ENCODE measurements around the gene PTPA.
A peak's percentile ranks its signal among the peaks of the same experiment; 100 is the strongest.
"Not testable (repeated sequence)": the region's sequence is repeated elsewhere in the genome, so short reads cannot be mapped to it uniquely, and the experiment has no call there.

Gene PTPA

GRCh38 chr9:129122976-129123375, 11.8 kb downstream of the PTPA start:
- not testable (repeated sequence) for H3K27ac ChIP-seq (replicated peaks; ENCODE audit: low read length); H3K18ac ChIP-seq (ENCODE audit: low read length); H3K4me2 ChIP-seq (ENCODE audit: insufficient read depth, low read length, poor library complexity, severe bottlenecking); H2BK12ac ChIP-seq (ENCODE audit: low read length); H3K14ac ChIP-seq (ENCODE audit: low read length); H2AK5ac ChIP-seq (ENCODE audit: low read depth, low read length); H3K4ac ChIP-seq (ENCODE audit: low read length); H2BK15ac ChIP-seq (ENCODE audit: low read length); H3K79me1 ChIP-seq (ENCODE audit: low read depth, low read length); H4K91ac ChIP-seq (ENCODE audit: low read depth, low read length, poor library complexity); H3K9me3 ChIP-seq (replicated peaks in 1 of 2; ENCODE audit: control insufficient read depth in 2 of 2, insufficient read depth in 1 of 2, low read depth in 1 of 2, low read length in 2 of 2); H2BK120ac ChIP-seq (ENCODE audit: low read depth, low read length); H3K23ac ChIP-seq (ENCODE audit: low read depth, low read length, poor library complexity); H3K4me3 ChIP-seq (ENCODE audit: low read length in 2 of 2); DNase-seq (ENCODE audit: low spot score); H4K8ac ChIP-seq (ENCODE audit: low read depth, low read length); H2AFZ ChIP-seq (ENCODE audit: low read length); H2BK5ac ChIP-seq (ENCODE audit: low read length); H3K27me3 ChIP-seq (ENCODE audit: control insufficient read depth in 3 of 3, insufficient read depth in 3 of 3, low read depth in 1 of 3, low read length in 3 of 3); H3K9ac ChIP-seq (ENCODE audit: low read depth, low read length, poor library complexity)
- no CpG with 5 or more reads among the region's 15 CpGs for WGBS, 2 donors (ENCODE audit: extremely low coverage in 2 of 2, insufficient read length in 2 of 2, insufficient replicate concordance in 1 of 2)
- Histone ChIP-seq H3K36me3 (replicated peaks in 1 of 2; ENCODE audit: control insufficient read depth in 2 of 2, insufficient read depth in 2 of 2, low read length in 2 of 2) (peaks cover 19 to 55% of the 10 kb centered on the region in 2 donors), H3K4me1 (ENCODE audit: control insufficient read depth in 2 of 2, insufficient read depth in 1 of 2, low read depth in 1 of 2, low read length in 2 of 2) (peaks cover 16% of the 10 kb centered on the region in 2 donors)

- H3K4me2 ChIP-seq (ENCODE audit: insufficient read depth, low read length, poor library complexity, severe bottlenecking) = no peak overlapping the region
- no peak overlapping the region for H3K18ac ChIP-seq (ENCODE audit: low read length)
- no peak overlapping the region for H2BK15ac ChIP-seq (ENCODE audit: low read length)
- H2AK5ac ChIP-seq (ENCODE audit: low read depth, low read length) = no peak overlapping the region
- H3K4ac ChIP-seq (ENCODE audit: low read length) = no peak overlapping the region
- no peaks in the 10 kb centered on the region for H3K9me3 ChIP-seq (replicated peaks in 1 of 2; ENCODE audit: control insufficient read depth in 2 of 2, insufficient read depth in 1 of 2, low read depth in 1 of 2, low read length in 2 of 2)
- no peak overlapping the region for H2BK120ac ChIP-seq (ENCODE audit: low read depth, low read length)
- no peak overlapping the region for H2BK5ac ChIP-seq (ENCODE audit: low read length)
- no peak overlapping the region for H3K4me3 ChIP-seq (ENCODE audit: low read length in 2 of 2)
- H2BK12ac ChIP-seq (ENCODE audit: low read length) = no peak overlapping the region
- no peaks in the 10 kb centered on the region for H3K27me3 ChIP-seq (ENCODE audit: control insufficient read depth in 3 of 3, insufficient read depth in 3 of 3, low read depth in 1 of 3, low read length in 3 of 3)
- H3K14ac ChIP-seq (ENCODE audit: low read length) = no peak overlapping the region
- no peak overlapping the region for H3K27ac ChIP-seq (replicated peaks; ENCODE audit: low read length)
- WGBS, 2 donors (ENCODE audit: extremely low coverage in 2 of 2, insufficient read length in 2 of 2, insufficient replicate concordance in 1 of 2) = no CpG with 5 or more reads among the region's 3 CpGs
- H4K8ac ChIP-seq (ENCODE audit: low read depth, low read length) = no peak overlapping the region
- no peak overlapping the region for H4K91ac ChIP-seq (ENCODE audit: low read depth, low read length, poor library complexity)
- H3K4me1 ChIP-seq (ENCODE audit: control insufficient read depth in 2 of 2, insufficient read depth in 1 of 2, low read depth in 1 of 2, low read length in 2 of 2) = peaks cover 16% of the 10 kb centered on the region in 2 donors
- H3K9ac ChIP-seq (ENCODE audit: low read depth, low read length, poor library complexity) = no peak overlapping the region
- H3K23ac ChIP-seq (ENCODE audit: low read depth, low read length, poor library complexity) = no peak overlapping the region
- H3K79me1 ChIP-seq (ENCODE audit: low read depth, low read length) = peaks cover 7% of the 10 kb centered on the region
- H2AFZ ChIP-seq (ENCODE audit: low read length) = no peak overlapping the region
- peaks cover 24 to 64% of the 10 kb centered on the region in 2 donors for H3K36me3 ChIP-seq (replicated peaks in 1 of 2; ENCODE audit: control insufficient read depth in 2 of 2, insufficient read depth in 2 of 2, low read length in 2 of 2)
- DNase-seq (ENCODE audit: low spot score) = no peak
These were observed 13.4 kb downstream of the PTPA start for GRCh38 chr9:129124506-129125069.

- Histone ChIP-seq H3K27ac (replicated peaks; ENCODE audit: low read length) (peak overlapping the region; percentile 93), H3K79me1 (ENCODE audit: low read depth, low read length) (peaks cover 4% of the 10 kb centered on the region), H3K9me3 (replicated peaks in 1 of 2; ENCODE audit: control insufficient read depth in 2 of 2, insufficient read depth in 1 of 2, low read depth in 1 of 2, low read length in 2 of 2) (no peaks in the 10 kb centered on the region), H4K8ac (ENCODE audit: low read depth, low read length) (no peak overlapping the region), H3K4me1 (ENCODE audit: control insufficient read depth in 2 of 2, insufficient read depth in 1 of 2, low read depth in 1 of 2, low read length in 2 of 2) (peaks cover 16% of the 10 kb centered on the region in 2 donors), H3K14ac (ENCODE audit: low read length) (no peak overlapping the region), H2BK12ac (ENCODE audit: low read length) (no peak overlapping the region), H3K4ac (ENCODE audit: low read length) (no peak overlapping the region), H3K4me2 (ENCODE audit: insufficient read depth, low read length, poor library complexity, severe bottlenecking) (no peak overlapping the region), H2AFZ (ENCODE audit: low read length) (no peak overlapping the region), H3K9ac (ENCODE audit: low read depth, low read length, poor library complexity) (no peak overlapping the region), H3K4me3 (ENCODE audit: low read length in 2 of 2) (no peak overlapping the region), H2BK15ac (ENCODE audit: low read length) (no peak overlapping the region), H3K18ac (ENCODE audit: low read length) (peak overlapping the region; percentile 42), H2AK5ac (ENCODE audit: low read depth, low read length) (peak overlapping the region; percentile 36), H2BK120ac (ENCODE audit: low read depth, low read length) (no peak overlapping the region), H3K36me3 (replicated peaks in 1 of 2; ENCODE audit: control insufficient read depth in 2 of 2, insufficient read depth in 2 of 2, low read length in 2 of 2) (peaks cover 27 to 71% of the 10 kb centered on the region in 2 donors), H3K23ac (ENCODE audit: low read depth, low read length, poor library complexity) (no peak overlapping the region), H4K91ac (ENCODE audit: low read depth, low read length, poor library complexity) (no peak overlapping the region), H2BK5ac (ENCODE audit: low read length) (no peak overlapping the region), H3K27me3 (ENCODE audit: control insufficient read depth in 3 of 3, insufficient read depth in 3 of 3, low read depth in 1 of 3, low read length in 3 of 3) (no peaks in the 10 kb centered on the region)
- WGBS, 2 donors (ENCODE audit: extremely low coverage in 2 of 2, insufficient read length in 2 of 2, insufficient replicate concordance in 1 of 2) = no CpG with 5 or more reads among the region's 8 CpGs
- no peak for DNase-seq (ENCODE audit: low spot score)
These were observed 14.3 kb downstream of the PTPA start for GRCh38 chr9:129125478-129125877.

GRCh38 chr9:129126749-129127618, 15.8 kb downstream of the PTPA start:
- peaks cover 27 to 70% of the 10 kb centered on the region in 2 donors for H3K36me3 ChIP-seq (replicated peaks in 1 of 2; ENCODE audit: control insufficient read depth in 2 of 2, insufficient read depth in 2 of 2, low read length in 2 of 2)
- H2AK5ac ChIP-seq (ENCODE audit: low read depth, low read length) = peak overlapping the region; percentile 63
- H3K27me3 ChIP-seq (ENCODE audit: control insufficient read depth in 3 of 3, insufficient read depth in 3 of 3, low read depth in 1 of 3, low read length in 3 of 3) = no peaks in the 10 kb centered on the region
- H3K4me3 ChIP-seq (ENCODE audit: low read length in 2 of 2) = no peak overlapping the region
- peak overlapping the region; percentile 85 for H2BK5ac ChIP-seq (ENCODE audit: low read length)
- H2BK15ac ChIP-seq (ENCODE audit: low read length) = peak overlapping the region; percentile 41
- no peaks in the 10 kb centered on the region for H3K79me1 ChIP-seq (ENCODE audit: low read depth, low read length)
- H3K9me3 ChIP-seq (replicated peaks in 1 of 2; ENCODE audit: control insufficient read depth in 2 of 2, insufficient read depth in 1 of 2, low read depth in 1 of 2, low read length in 2 of 2) = no peaks in the 10 kb centered on the region
- H3K4ac ChIP-seq (ENCODE audit: low read length) = no peak overlapping the region
- H4K8ac ChIP-seq (ENCODE audit: low read depth, low read length) = no peak overlapping the region
- H4K91ac ChIP-seq (ENCODE audit: low read depth, low read length, poor library complexity) = no peak overlapping the region
- no peak overlapping the region for H3K23ac ChIP-seq (ENCODE audit: low read depth, low read length, poor library complexity)
- H2BK120ac ChIP-seq (ENCODE audit: low read depth, low read length) = peak overlapping the region; percentile 56
- peak overlapping the region; percentile 93 for H3K27ac ChIP-seq (replicated peaks; ENCODE audit: low read length)
- peak overlapping the region; percentile 91 for H3K18ac ChIP-seq (ENCODE audit: low read length)
- peaks cover 16% of the 10 kb centered on the region in 2 donors for H3K4me1 ChIP-seq (ENCODE audit: control insufficient read depth in 2 of 2, insufficient read depth in 1 of 2, low read depth in 1 of 2, low read length in 2 of 2)
- WGBS, 2 donors (ENCODE audit: extremely low coverage in 2 of 2, insufficient read length in 2 of 2, insufficient replicate concordance in 1 of 2) = no CpG with 5 or more reads among the region's 10 CpGs
- no peak overlapping the region for H3K4me2 ChIP-seq (ENCODE audit: insufficient read depth, low read length, poor library complexity, severe bottlenecking)
- no peak overlapping the region for H2AFZ ChIP-seq (ENCODE audit: low read length)
- H2BK12ac ChIP-seq (ENCODE audit: low read length) = no peak overlapping the region
- DNase-seq (ENCODE audit: low spot score) = no peak
- no peak overlapping the region for H3K14ac ChIP-seq (ENCODE audit: low read length)
- peak overlapping the region; percentile 67 for H3K9ac ChIP-seq (ENCODE audit: low read depth, low read length, poor library complexity)
